ENCODE data around the gene TFF3.

- no peak for TF ChIP-seq CTCF (conservative IDR thresholded peaks at IDR 0.05; ENCODE audit: low read length)
- TF ChIP-seq EZH2phosphoT487 (IDR thresholded peaks at IDR 0.05; ENCODE audit: borderline replicate concordance, low read depth, low read length), result no peak
Measured at GRCh38 chr21:42266971-42267556, 48.1 kb downstream of the TFF3 start.
